ENCODE measurements around the gene PLK5. TPM values are rescaled to one million over a fixed set of nuclear protein-coding genes. Genes with fewer than 3 reads are reported as not detected.
"Not testable (repeated sequence)": the region's sequence is repeated elsewhere in the genome, so short reads cannot be mapped to it uniquely, and the experiment has no call there.

Gene PLK5
- total RNA-seq, 4 donors from 2014 or later, result 0.17 TPM; not detected in 3

GRCh38 chr19:1534972-1535371 lies 11.1 kb downstream of the PLK5 start:
- H3K4me3 ChIP-seq, result no peak overlapping the region
- H3K27me3 ChIP-seq, result peaks cover 0 to 47% (median 0%) of the 10 kb centered on the region in 4 donors
- no peak for DNase-seq (ENCODE audit: extremely low spot score)
- intact Hi-C loops (cut with DNase I), result no loop called here
- WGBS, result 82% methylated on average over 12 of the region's 14 CpGs
- TF ChIP-seq EP300 (IDR thresholded peaks at IDR 0.05), result no peak
- TF ChIP-seq POLR2AphosphoS5 (IDR thresholded peaks at IDR 0.05), result no peak
- TF ChIP-seq POLR2A (IDR thresholded peaks at IDR 0.05; ENCODE audit: low read depth), result no peak
- no peak for TF ChIP-seq CTCF (IDR thresholded peaks at IDR 0.05)
- H3K27ac ChIP-seq (replicated peaks in 1 of 4), result no peak overlapping the region
- no peaks in the 10 kb centered on the region for H3K9me3 ChIP-seq
- H3K4me1 ChIP-seq, result peaks cover 5 to 12% (median 9%) of the 10 kb centered on the region in 4 donors
- no peaks in the 10 kb centered on the region for H3K36me3 ChIP-seq

- H3K27ac ChIP-seq (replicated peaks in 1 of 4); H3K9me3 ChIP-seq; H3K36me3 ChIP-seq; intact Hi-C loops (cut with DNase I); DNase-seq (ENCODE audit: extremely low spot score); H3K4me3 ChIP-seq: not testable (repeated sequence)
- WGBS, result 93% methylated on average over 7 of the region's 7 CpGs
- H3K4me1 ChIP-seq, result peaks cover 8 to 19% (median 16%) of the 10 kb centered on the region in 4 donors
- H3K27me3 ChIP-seq, result peaks cover 0 to 43% (median 0%) of the 10 kb centered on the region in 4 donors
These were observed 11.8 kb downstream of the PLK5 start for GRCh38 chr19:1535699-1536098.

- DNase-seq (ENCODE audit: extremely low spot score), result no peak
- H3K4me3 ChIP-seq, result no peak overlapping the region
- peaks cover 8 to 21% (median 18%) of the 10 kb centered on the region in 4 donors for H3K4me1 ChIP-seq
- no peak overlapping the region for H3K27ac ChIP-seq (replicated peaks in 1 of 4)
- TF ChIP-seq POLR2A (IDR thresholded peaks at IDR 0.05; ENCODE audit: low read depth), result no peak
- TF ChIP-seq POLR2AphosphoS5 (IDR thresholded peaks at IDR 0.05), result no peak
- TF ChIP-seq CTCF (IDR thresholded peaks at IDR 0.05), result no peak
- no peak for TF ChIP-seq EP300 (IDR thresholded peaks at IDR 0.05)
- no peaks in the 10 kb centered on the region for H3K36me3 ChIP-seq
- no peaks in the 10 kb centered on the region for H3K9me3 ChIP-seq
- peaks cover 0 to 16% (median 0%) of the 10 kb centered on the region in 4 donors for H3K27me3 ChIP-seq
- 41% methylated on average over 15 of the region's 15 CpGs for WGBS
- intact Hi-C loops (cut with DNase I), result no loop called here
These were observed 15.1 kb downstream of the PLK5 start for GRCh38 chr19:1538978-1539377.

GRCh38 chr19:1539749-1540148 lies 15.9 kb downstream of the PLK5 start:
- H3K27ac ChIP-seq (replicated peaks in 1 of 4), result peak overlapping the region in 2 of 4 donors; percentile 51 to 53
- DNase-seq (ENCODE audit: extremely low spot score); intact Hi-C loops (cut with DNase I); H3K36me3 ChIP-seq; H3K9me3 ChIP-seq; H3K4me3 ChIP-seq: not testable (repeated sequence)
- H3K27me3 ChIP-seq, result peaks cover 0 to 16% (median 0%) of the 10 kb centered on the region in 4 donors
- 86% methylated on average over 11 of the region's 11 CpGs for WGBS
- H3K4me1 ChIP-seq, result peaks cover 8 to 21% (median 18%) of the 10 kb centered on the region in 4 donors

- peak overlapping the region in 1 of 4 donors; percentile 14 for H3K4me3 ChIP-seq
- H3K9me3 ChIP-seq, result no peaks in the 10 kb centered on the region
- no peaks in the 10 kb centered on the region for H3K36me3 ChIP-seq
- no peak for TF ChIP-seq POLR2A (IDR thresholded peaks at IDR 0.05; ENCODE audit: low read depth)
- TF ChIP-seq POLR2AphosphoS5 (IDR thresholded peaks at IDR 0.05), result no peak
- TF ChIP-seq EP300 (IDR thresholded peaks at IDR 0.05), result no peak
- no peak for TF ChIP-seq CTCF (IDR thresholded peaks at IDR 0.05)
- peaks cover 0 to 16% (median under 1%) of the 10 kb centered on the region in 4 donors for H3K27me3 ChIP-seq
- H3K4me1 ChIP-seq, result peaks cover 8 to 21% (median 18%) of the 10 kb centered on the region in 4 donors
- WGBS, result 24% methylated on average over 17 of the region's 17 CpGs
- intact Hi-C loops (cut with DNase I), result no loop called here
- no peak for DNase-seq (ENCODE audit: extremely low spot score)
- peak overlapping the region in 2 of 4 donors; percentile 51 to 53 for H3K27ac ChIP-seq (replicated peaks in 1 of 4)
These were observed 16.6 kb downstream of the PLK5 start for GRCh38 chr19:1540365-1540925.

Data from esophagus muscularis mucosa (tissue), 4 donors.